Fibroblast of skin of back (primary cell): ENCODE measurements around the gene CADPS2.
"Not testable (repeated sequence)": the region's sequence is repeated elsewhere in the genome, so short reads cannot be mapped to it uniquely, and the experiment has no call there.

Source experiments
- DNase-seq: peaks from one replicate; pipeline ENCODE4 v3.0.0-alpha.2; 2013

Gene CADPS2

DNA sequence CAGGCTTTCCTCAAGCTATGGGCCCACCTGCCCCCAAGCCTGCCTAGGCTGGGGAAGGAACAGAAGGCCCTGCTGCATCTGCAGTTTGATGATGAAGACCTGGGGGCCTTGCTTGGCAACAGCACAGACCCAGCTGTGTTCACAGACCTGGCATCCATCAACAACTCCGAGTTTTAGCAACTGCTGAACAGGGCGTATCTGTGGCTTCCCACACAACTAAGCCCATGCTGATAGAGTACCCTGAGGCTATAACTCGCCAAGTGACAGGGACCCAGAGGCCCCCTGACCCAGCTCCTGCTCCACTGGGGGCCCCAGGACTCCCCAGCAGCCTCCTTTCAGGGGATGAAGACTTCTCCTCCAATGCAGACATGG lies 36.3 kb downstream of the CADPS2 start:
- no peak for DNase-seq

DNA sequence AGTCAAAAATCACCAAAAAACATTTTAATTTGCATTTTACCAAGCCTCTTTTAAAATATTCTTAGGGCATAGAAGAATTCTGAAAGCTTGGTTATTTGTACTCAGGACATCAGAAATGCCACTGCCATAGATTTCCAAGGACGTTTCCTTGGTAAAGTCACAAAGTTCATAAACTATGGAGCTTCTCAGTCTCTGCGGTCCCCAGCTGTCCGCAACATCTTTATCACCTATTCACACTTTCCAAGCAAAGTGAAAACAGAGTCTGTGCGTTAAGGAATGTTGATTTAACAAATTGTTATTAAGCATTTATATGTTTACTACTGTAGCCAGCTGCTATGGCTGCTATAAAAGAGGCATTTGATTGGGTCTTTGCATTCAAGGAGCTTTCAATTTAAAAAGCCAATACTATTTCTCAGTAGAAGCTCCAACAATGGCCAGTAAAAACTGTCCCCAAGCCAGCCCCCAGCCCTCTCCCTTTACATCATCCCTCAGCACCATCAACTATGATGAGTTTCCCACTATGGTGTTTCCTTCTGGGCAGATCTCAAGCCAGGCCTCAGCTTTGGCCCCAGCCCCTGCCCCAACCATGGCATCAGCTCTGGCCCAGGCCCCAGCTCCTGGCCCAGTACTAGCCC lies 36.8 kb downstream of the CADPS2 start:
- no peak for DNase-seq

DNA sequence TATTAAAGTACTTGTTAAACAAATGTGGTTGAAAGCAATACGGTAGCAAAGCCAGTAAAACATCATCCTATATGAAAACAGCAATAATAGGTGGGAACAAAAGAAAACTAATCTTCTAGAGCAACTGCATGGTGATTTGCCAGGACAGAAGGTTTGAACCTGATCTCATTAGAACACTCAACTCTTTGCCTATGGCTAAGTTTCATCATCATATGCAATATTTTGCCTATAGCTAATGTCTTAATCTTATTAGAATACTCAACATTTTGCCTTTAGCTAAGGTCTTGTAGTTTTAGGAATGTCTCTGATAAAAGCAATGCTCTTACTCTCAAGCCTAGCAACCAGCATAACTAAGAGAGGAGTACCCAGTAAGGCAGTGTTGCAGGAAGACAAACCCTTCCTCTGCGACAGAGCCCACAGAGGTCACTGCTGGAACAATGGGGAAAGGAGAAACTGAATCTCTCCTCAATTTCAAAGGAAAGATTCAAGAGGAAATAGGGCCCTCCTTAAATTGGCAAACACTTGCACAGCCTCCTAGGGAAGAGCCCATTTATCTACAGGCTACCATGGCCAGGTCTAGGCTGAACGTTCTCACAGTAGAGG lies 38.3 kb downstream of the CADPS2 start:
- DNase-seq = no peak

DNA sequence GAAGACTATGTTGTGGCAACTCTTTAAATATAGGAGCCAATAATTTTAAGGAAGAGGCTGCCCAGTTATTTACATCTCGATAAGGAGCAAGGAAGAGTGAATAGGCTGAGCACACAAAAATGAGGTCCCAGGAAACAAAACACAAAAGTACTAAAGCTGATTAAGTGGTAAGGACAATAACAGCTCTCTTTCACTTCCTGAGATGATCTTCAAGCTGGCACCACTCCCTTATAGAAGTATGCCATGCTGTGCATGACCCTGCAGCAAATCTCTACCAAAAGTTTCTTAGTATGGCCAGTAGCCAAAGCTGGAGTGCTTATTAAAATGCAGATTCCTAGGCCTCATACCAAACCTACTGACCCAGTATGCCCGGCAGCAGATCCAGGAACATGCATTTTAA lies 39.7 kb downstream of the CADPS2 start:
- no peak for DNase-seq

DNA sequence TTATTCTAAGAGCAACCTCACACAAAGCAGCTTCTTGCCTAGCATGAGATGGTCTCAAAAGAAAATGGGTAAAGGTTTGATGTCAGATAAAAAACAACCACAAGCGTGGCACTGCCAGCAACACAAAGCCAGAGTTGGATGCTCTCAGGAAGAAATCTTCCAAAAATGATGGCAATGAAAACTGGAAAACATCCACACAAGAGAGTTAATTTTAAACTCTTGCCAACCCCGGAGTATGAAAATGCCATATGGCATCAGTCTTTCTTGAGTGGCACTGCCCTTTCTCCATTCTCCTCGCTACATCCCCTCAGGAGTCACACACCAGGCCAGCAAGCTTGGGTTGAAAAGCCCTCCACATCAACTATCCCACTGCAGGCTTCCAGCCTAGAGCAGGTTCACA lies 41.0 kb downstream of the CADPS2 start:
- DNase-seq = no peak

DNA sequence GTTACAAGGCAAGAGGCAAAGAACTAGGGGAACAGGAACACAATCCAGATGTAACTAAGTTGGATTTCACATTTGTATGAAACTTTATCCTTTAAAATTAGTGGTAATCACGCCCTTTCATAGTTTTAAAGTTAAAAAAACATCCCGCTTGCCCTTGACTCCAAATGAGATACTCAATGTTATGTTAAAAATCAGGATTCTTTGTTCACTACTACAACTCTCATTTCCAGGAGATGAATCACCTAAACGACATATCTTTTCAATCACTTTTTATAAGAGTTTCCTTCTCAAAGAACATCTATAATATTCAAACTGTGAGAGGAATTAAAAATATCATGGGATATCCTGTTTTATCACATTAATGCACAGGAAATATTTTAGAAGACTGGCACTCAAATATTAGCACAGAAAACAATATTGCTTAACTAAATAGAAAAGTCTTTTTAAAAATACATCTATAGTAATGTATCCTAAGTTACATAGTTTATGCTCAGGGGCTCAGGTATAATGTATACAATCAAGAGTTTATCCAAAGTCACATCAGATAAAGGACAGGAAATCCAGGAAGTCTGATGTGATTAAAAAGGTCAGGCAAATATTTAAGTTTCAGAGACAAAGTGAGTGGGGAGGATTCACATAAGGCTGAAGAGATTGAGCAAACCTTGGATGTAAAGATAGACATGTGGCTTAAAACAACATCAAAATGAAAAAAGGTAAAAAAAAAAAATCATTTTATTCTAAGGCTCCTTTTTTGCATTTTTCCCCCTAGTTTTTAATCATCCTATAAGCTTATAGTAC lies 41.9 kb downstream of the CADPS2 start:
- no peak for DNase-seq

DNA sequence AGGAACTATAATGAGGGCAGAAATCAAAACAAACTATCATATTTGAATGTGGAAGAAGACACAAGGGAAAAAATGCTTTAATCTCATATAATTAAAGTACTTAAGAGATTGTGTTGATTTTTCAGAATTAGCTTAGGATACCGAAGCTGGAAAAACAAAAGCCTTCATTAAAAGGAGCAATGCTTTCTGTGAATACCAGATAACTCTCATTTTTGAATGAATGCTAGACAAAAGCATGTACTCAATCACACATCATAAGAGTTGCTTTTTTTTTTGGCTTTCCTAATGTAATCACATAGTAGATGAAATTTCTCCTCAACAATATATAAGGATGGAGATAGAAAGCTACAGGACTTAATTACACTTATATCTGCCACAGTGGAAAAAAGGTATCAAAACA lies 43.3 kb downstream of the CADPS2 start:
- DNase-seq = no peak

DNA sequence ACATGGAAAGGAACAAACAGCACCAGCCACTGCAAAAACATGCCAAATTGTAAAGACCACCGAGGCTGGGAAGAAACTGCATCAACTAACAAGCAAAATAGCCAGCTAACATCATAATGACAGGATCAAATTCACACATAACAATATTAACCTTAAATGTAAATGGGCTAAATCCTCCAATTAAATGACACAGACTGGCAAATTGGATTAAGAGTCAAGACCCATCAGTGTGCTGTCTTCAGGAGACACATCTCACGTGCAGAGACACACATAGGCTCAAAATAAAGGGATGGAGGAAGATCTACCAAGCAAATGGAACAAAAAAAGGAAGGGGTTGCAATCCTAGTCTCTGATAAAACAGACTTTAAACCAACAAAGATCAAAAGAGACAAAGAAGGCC lies 50.0 kb downstream of the CADPS2 start:
- not testable (repeated sequence) for DNase-seq

DNA sequence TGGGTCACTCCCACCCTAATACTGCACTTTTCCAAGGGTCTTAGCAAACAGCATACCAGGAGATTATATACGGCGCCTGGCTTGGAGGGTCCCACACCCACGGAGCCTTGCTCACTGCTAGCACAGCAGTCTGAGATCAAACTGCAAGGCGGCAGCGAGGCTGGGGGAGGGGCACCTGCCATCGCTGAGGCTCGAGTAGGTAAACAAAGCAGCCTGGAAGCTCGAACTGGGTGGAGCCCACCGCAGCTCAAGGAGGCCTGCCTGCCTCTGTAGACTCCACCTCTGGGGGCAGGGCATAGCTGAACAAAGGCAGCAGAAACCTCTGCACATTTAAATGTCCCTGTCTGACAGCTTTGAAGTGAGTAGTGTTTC lies 51.7 kb downstream of the CADPS2 start:
- DNase-seq = not testable (repeated sequence)

DNA sequence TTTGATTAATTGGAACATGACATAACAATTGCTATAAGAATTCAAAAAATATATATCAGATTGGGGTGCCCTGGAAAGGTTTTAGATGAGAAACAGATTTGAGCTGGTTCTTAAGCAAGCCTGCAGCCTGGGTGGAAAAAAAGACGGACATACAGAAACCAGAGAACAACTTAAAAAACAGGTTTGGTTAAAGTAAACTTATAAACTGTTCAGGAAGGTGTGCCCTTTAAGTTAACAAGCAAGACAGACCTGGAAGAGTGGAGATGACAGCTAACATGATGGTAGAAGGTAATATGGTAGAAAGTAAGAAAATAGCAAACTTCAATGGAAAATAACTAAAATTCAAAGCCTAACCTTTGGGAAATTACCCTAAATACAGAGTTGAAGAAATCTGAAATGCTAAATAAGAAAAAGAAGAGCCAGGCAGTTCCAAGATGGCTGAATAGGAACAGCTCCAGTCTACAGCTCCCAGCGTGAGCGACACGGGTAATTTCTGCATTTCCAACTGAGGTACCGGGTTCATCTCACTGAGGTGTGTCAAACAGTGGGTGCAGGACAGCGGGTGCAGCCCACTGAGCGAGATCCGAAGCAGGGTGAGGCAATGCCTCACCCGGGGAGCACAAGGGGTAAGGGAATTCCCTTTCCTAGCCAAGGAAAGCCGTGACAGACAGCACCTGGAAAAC lies 52.2 kb downstream of the CADPS2 start:
- DNase-seq = no peak

DNA sequence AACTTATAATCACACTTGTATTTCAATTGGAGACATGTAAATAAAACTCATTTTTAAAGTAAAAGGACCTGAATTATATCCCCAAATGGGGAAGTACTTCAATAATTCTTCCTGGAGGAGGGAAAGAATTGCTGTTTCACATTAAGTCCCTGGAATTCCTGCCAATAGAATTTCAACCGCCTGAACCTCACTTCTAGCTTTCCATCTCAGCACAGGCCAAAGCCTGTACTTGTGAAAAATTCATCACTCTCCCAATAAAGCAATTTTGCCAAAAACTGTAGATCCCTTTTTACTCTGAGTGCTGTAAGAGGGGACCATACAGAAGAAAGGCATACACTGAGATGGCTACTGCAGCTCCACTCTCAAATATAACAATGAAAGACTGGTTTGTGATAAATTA lies 54.8 kb downstream of the CADPS2 start:
- no peak for DNase-seq

DNA sequence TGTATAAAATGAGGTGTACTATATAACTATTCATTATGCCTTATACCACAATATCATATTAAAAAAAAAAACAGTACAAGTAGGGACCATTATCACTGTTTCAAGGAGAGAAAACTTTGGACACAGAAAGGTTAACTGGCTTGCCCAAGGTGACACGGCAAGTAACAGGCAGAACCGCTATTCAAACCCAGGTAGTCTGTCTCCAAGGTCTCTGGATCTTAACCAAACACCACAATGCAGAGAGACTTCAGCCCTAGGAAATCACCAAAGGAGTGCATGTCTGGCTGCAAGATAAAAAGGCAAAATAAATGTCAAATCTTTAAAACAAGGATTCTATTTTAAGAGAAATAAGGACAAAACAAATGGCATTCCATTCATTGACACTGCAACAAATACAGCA lies 56.3 kb downstream of the CADPS2 start:
- DNase-seq = no peak

DNA sequence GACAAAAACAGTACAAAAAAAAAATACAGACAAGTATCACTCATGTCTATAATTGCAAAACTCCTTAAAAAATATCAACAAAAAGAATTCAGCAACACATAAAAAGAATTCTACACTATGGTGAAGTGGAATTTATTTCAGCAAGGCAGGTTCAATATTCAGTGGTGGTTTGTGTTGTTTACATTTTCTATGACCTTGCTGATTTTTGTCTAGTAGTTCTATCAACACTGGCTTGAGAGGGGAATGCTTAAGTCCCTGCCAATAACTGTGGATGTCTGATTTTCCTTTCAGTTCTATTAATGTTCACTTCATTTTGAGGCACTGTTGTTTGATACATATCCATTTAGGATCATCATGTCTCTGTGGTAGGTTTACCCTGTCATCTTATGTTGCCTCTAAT lies 58.5 kb downstream of the CADPS2 start:
- no peak for DNase-seq

DNA sequence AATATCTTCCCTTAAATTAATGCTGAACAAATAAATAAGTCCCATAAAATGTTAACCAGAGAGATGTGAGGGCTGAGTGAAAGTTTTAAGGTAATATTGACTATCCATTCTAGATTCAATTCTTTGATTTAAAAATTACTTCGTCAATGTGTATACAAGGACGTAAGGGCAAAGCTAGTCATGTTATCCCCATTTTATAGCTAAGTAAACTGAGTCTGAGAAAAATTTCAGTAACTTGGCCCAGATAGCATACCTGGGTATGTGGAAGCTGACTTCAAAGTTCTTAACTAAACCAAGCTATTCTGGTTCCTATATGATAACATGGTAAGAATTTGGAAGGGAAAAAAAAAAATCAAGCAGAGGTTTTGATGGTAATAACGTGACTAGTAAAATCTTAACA lies 72.4 kb downstream of the CADPS2 start:
- DNase-seq = no peak

DNA sequence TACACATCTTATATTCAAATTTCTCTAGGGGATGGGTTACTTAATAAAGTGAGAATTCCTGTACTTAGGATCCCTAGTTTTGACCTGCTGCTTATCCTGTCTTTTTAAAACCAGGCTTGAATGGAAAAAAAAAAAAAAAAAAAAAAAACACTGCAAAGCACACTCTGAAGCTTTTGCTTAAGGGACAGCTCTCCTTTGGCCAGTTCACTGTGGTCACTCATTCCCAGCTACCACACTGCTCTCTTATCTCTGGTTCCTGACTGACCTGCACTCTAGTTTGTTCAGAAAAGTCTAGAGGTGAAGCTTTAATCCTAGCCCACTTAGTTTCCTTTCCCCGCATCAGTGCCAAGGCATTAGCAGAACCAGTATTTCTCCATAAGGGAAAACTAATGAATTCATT lies 82.4 kb downstream of the CADPS2 start:
- no peak for DNase-seq

DNA sequence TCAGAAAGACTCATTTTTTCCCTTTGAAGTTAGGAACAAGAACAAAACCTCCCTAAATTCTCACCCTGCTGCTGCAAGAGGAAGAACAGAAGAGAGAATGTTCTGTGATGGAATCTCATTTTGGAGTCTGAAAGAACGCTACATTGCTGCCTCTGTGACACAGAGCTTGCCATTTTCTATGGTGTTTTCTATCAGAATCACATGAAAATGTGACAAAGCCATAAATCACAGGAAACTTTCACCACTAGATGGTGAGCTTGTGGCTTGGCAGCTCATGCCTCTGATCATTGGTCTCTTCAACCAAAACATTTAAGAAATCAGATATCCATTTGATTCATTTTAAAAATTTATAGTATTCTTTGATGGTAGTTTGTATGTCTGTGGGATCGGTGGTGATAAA lies 82.9 kb downstream of the CADPS2 start:
- peak; percentile 20 for DNase-seq

DNA sequence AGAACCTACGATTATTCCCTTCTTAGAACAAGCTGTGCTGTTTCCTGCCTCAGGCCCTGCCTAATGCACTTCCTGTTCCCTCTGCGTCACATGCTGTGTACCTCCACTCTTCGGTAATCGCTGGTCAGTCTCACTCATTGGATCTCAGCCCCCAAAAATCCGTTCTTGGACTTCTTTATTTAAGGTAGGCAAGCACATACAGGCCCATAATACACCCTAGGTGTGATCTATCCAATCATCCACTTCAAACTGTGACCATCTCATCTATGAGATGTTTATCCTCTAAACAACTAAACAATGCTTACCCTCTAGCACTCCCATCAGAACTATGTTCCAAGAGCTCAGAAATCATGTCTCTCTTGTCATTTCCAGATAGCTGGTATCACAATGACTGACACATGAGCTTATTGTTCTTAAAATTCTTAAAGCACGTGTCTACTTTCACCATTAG lies 83.9 kb downstream of the CADPS2 start:
- no peak for DNase-seq

DNA sequence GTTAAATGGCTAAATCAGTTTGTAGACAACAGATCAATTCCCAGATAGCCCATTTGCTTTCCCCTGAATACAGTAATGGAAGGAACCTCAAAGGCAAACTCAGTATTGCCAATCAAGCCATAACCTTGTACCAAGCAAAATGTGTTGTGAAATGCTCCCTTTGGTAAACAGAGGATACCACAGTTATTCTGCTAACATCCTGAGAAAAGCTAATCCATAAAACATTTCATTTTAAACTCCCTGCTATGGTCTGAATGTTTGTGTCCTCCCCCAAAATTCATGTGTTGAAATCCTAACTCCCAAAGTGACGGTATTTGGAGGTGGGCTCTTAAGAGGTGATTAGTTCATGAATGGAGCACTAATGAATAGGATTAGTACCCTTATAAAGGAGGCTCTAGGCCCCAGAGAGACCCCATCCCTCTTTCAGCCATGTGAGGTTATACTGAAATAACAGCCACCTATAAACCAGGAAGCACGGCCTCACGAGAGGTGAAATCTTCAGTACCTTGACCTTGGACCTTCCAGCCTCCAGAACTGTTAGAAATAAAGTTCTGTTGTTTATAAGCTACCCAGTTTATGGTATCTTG lies 94.2 kb downstream of the CADPS2 start:
- DNase-seq = no peak

DNA sequence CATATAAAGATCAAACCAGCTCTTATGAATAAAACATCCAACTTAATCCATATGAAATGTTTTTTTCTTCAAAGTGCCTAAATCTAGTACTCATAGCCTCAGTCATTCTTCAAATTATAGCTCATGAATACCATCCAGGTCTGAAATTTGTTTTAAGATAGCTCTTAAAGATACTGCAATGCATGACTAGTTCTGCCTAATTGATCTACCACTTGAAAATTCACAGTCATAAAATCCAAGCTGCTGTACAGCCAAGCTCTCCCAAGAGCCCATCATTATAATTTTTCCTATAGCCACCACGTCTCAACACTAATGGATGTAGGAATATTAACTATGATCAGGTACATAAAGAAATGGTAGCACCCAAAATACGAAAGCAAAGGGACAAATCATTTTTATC lies 95.7 kb downstream of the CADPS2 start:
- DNase-seq = no peak

DNA sequence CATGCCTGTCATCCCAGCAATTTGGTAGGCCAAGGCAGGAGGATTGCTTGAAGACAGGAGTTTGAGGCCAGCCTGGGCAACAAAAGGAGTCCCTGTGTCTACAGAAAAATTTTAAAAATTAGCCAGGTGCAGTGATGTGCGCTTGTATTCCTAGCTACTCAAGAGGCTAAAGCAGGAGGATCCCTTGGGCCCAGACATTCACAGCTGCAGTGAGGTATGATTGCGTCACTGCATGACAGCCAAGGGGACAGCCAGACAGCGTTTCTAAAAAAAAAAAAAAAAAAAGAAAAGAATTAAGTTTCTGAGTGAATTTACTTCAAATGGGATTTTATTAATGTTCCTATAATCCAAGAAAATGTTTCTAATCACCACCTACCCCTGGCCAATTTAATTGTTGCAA lies 96.1 kb downstream of the CADPS2 start:
- DNase-seq = no peak

DNA sequence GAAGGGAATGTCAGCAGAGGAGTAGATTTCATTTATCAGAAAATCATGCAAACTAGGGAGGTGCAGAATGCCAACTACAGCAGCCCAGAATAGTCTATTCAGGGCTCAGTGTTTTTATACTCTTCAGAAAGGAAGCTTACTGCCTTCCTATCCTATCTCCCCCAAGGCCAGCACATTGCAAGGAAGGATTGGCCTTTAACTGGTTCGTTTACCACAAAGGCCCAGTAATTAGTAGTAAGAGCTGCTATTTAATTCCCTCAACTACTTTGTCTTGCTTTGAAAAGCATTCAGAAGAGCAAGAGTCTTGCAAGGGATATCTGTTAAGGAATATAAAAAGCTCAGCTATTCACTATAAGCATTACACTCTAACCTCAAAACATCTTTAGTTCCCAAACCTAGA lies 97.1 kb downstream of the CADPS2 start:
- no peak for DNase-seq

DNA sequence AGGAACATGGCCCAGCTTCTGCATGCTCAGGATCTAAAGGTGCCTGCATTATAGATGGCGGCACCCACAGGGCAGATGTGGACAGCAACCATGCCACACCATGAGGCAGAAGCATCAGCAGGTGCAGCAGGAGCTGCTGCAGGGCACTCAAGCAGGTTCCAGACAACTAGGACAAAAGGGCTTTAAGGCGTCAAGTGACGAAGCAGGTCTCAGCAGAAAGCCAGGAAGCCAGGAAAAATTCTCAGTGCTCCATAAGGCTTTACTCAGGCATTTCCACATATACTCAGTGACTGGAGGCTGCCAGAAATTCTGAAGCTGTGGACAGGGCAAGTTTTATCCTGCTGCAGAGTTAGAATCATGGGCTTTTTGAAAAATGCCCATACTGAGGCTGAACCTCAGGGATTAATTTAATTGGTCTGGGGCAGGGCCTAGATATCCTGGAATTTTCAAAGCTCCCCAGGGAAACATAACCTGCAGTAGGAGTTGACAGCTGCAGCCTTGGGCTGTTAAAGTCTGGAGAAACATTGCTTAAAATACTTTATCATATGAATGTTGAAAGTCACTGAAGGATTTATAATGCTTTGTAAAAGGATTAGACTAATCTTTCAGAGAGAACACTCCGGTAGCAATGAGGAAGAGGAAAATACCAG lies 115.4 kb downstream of the CADPS2 start:
- DNase-seq = no peak

DNA sequence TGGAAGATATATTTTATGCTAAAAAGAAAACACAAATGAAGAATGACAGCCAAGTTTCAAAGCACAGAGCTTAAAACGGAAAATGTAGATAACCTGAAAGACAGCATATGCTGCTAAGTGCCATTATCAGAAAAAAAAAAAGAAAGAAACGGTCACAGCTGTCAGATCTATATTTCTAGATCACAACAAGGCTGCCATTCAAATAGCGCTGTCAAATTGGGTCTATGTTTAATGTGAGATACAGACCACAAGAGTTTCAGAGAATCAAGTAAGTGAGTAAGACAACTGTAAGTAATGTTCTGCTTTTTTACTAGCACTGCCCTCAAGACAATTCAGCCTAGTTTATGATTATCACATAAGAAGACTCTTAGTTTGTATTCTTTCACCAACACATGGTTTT lies 117.4 kb downstream of the CADPS2 start:
- no peak for DNase-seq
